Endothelial cell of umbilical vein (primary cell): Measurements from ENCODE around the gene IDH1. TPM values are rescaled to one million over a fixed set of nuclear protein-coding genes. Genes with fewer than 3 reads are reported as not detected.

ENCODE experiments used
- BruUV-seq: library from RNA; stranded (reverse); fragments of 400-500 nt; replicated peaks from 2 replicates; lab custom pipeline; 2021; lab: Mats Ljungman, UMichigan
- CTCF ChIA-PET: fragments of 300-600, 350-600 bp; sonication (Branson Sonifier 250); formaldehyde crosslinking; loops from one replicate; lab custom pipeline; 2021; ENCODE audit warnings: antibody characterized with exemption, inconsistent platforms; lab: Charles Lee
- POLR2A ChIA-PET: fragments of 300-600, 350-600 bp; sonication (Branson Sonifier 250); formaldehyde crosslinking; loops from one replicate; lab custom pipeline; 2021; ENCODE audit warnings: antibody characterized with exemption, inconsistent platforms; lab: Charles Lee
- DNase-seq: peaks from one replicate; pipeline ENCODE4 v3.0.0-alpha.2; 2011; ENCODE audit warnings: low read depth, low spot score
- FAIRE-seq: peaks from 2 replicates; lab custom pipeline; 2011; peaks lifted over from hg19 to GRCh38; lab: Jason Lieb, UNC
- H2AFZ ChIP-seq: 2 replicates; pipeline ENCODE4 v1.6.0; 2012; ENCODE audit warnings: low read depth, low read length, control low read depth, inconsistent platforms
- H3K27ac ChIP-seq: 2 replicates; pipeline ENCODE4 v1.5.1; 2011; ENCODE audit warnings: low read depth, mild to moderate bottlenecking, control low read depth, low read length, moderate library complexity; ENCODE audit not compliant: insufficient read depth
- H3K27me3 ChIP-seq, 2 experiments: 2 replicates each; pipeline versions ENCODE4 v1.6.0 to v1.6.1; 2011; ENCODE audit warnings: low read length in 2 of 2, mixed read lengths in 1 of 2; ENCODE audit not compliant: control insufficient read depth in 2 of 2, insufficient read depth in 2 of 2
- H3K36me3 ChIP-seq, 2 experiments: 2 replicates in 1 of 2; 3 replicates in 1 of 2; pipeline ENCODE4 v1.5.1; 2011; ENCODE audit warnings: low read length in 2 of 2, mild to moderate bottlenecking in 1 of 2, moderate library complexity in 1 of 2; ENCODE audit not compliant: control insufficient read depth in 2 of 2, insufficient read depth in 2 of 2; ENCODE audit errors: extremely low read depth in 1 of 2
- H3K4me1 ChIP-seq: 3 replicates; pipeline ENCODE4 v1.5.1; 2011; ENCODE audit warnings: mild to moderate bottlenecking, low read length; ENCODE audit not compliant: control insufficient read depth, insufficient read depth; ENCODE audit errors: extremely low read depth
- H3K4me2 ChIP-seq: 2 replicates; pipeline ENCODE4 v1.6.1; 2011; ENCODE audit warnings: low read length, control low read depth, mixed read lengths; ENCODE audit not compliant: insufficient read depth
- H3K4me3 ChIP-seq, 3 experiments: fragments of 200-600 bp in 1 of 3; sonication (generic), shearing (Covaris generic) in 1 of 3; replicated peaks in 1 of 3; 2 replicates each; pipeline ENCODE4 v1.5.1; 2011 to 2016; ENCODE audit warnings: control low read depth in 3 of 3, low read length in 3 of 3, mild to moderate bottlenecking in 2 of 3, inconsistent platforms in 1 of 3, low read depth in 1 of 3, moderate library complexity in 1 of 3; ENCODE audit not compliant: insufficient read depth in 1 of 3
- H3K79me2 ChIP-seq: 2 replicates; pipeline ENCODE4 v1.6.0; 2012; ENCODE audit warnings: low read length, inconsistent platforms; ENCODE audit not compliant: control insufficient read depth, insufficient read depth
- H3K9ac ChIP-seq: replicated peaks from 2 replicates; pipeline ENCODE3; 2011; ENCODE audit warnings: low read length, control low read depth; ENCODE audit not compliant: insufficient read depth; ENCODE audit errors: extremely low read depth
- H3K9me1 ChIP-seq: replicated peaks from 3 replicates; pipeline ENCODE4 v1.6.0; 2011; ENCODE audit warnings: mild to moderate bottlenecking, low read length; ENCODE audit not compliant: control insufficient read depth, insufficient read depth; ENCODE audit errors: extremely low read depth
- H3K9me3 ChIP-seq: replicated peaks from 2 replicates; pipeline ENCODE4 v1.5.1; 2012; ENCODE audit warnings: low read length, inconsistent platforms; ENCODE audit not compliant: control insufficient read depth, insufficient read depth
- H4K20me1 ChIP-seq: replicated peaks from 2 replicates; pipeline ENCODE3; 2011; ENCODE audit warnings: mild to moderate bottlenecking, low read length; ENCODE audit not compliant: control insufficient read depth, insufficient read depth; ENCODE audit errors: extremely low read depth
- EZH2 ChIP-seq: IDR thresholded peaks from 2 replicates; pipeline ENCODE4 v1.6.1; 2012; ENCODE audit warnings: borderline replicate concordance, low read depth, mild to moderate bottlenecking, moderate library complexity, low read length, inconsistent platforms; ENCODE audit not compliant: severe bottlenecking
- FOS ChIP-seq: IDR thresholded peaks from 2 replicates; pipeline ENCODE4 v1.6.1; 2011; ENCODE audit warnings: mild to moderate bottlenecking, low read length, moderate library complexity, borderline replicate concordance; ENCODE audit not compliant: insufficient read depth
- GATA2 ChIP-seq: IDR thresholded peaks from 2 replicates; pipeline ENCODE4 v1.7.0; 2011; ENCODE audit warnings: low read depth, mild to moderate bottlenecking, moderate library complexity, mixed read lengths, low read length; ENCODE audit not compliant: insufficient read length, insufficient read depth
- JUN ChIP-seq: IDR thresholded peaks from 2 replicates; pipeline ENCODE4 v1.6.1; 2011; ENCODE audit warnings: borderline replicate concordance, low read depth; ENCODE audit not compliant: insufficient read length, insufficient read depth
- MYC ChIP-seq: IDR thresholded peaks from one replicate; pipeline ENCODE4 v1.6.1; 2011; ENCODE audit warnings: mild to moderate bottlenecking, low read depth, low read length
- POLR2A ChIP-seq: IDR thresholded peaks from 2 replicates; pipeline ENCODE4 v1.6.1; 2012; ENCODE audit warnings: low read depth, mild to moderate bottlenecking, control low read depth, low read length
- POLR2AphosphoS5 ChIP-seq: IDR thresholded peaks from 2 replicates; pipeline ENCODE4 v1.6.1; 2012; ENCODE audit warnings: low read depth, mild to moderate bottlenecking, control low read depth, low read length, moderate library complexity; ENCODE audit not compliant: insufficient read depth
- dilution Hi-C: fragments of 300-500 bp; cut with MboI; formaldehyde crosslinking; loops from one replicate; pipeline ENCODE4 v1.15.0; 2019; ENCODE audit warnings: low sequenced_read_pairs; ENCODE audit not compliant: extremely low pct_ligation_motif_present
- intact Hi-C: fragments of 100-400 bp; cut with micrococcal nuclease; formaldehyde crosslinking; loops from one replicate; pipeline ENCODE4 v1.10.0; 2022
- polyA plus RNA-seq, 4 experiments: library from polyadenylated mRNA; depleted of rRNA in 3 of 4; stranded (reverse) in 3 of 4; unstranded in 1 of 4; fragments of >200 nt; gene quantifications; 2 replicates each; pipeline versions ENCODE4 v1.2.1 to v1.2.3, GENCODE V29; 2011 to 2012; ENCODE audit warnings: missing spikeins in 1 of 4
- total RNA-seq: library from RNA; stranded (reverse); gene quantifications from 2 replicates; pipeline ENCODE4 v1.2.3, GENCODE V29; 2021
- TF ChIP-seq, protein P1 (sequence below): IDR thresholded peaks from 2 replicates; pipeline ENCODE4 v1.6.1; 2011; ENCODE audit not compliant: insufficient read depth, insufficient read length
- TF ChIP-seq, protein P2 (sequence below), 2 donors: IDR thresholded peaks; 1 replicate in 1 of 2; 2 replicates in 1 of 2; pipeline ENCODE4 v1.5.1; 2011; ENCODE audit warnings: low read length in 2 of 2, mild to moderate bottlenecking in 2 of 2, moderate library complexity in 2 of 2, control low read depth in 1 of 2, inconsistent platforms in 1 of 2, low read depth in 1 of 2; ENCODE audit not compliant: insufficient read depth in 1 of 2; ENCODE audit errors: extremely low read depth in 1 of 2

Gene IDH1
- total and polyA plus RNA-seq, 2 donors (not counting 3 experiments of a cell fraction or from before 2014, with no cell fraction given): 63.1 to 107 TPM

DNA sequence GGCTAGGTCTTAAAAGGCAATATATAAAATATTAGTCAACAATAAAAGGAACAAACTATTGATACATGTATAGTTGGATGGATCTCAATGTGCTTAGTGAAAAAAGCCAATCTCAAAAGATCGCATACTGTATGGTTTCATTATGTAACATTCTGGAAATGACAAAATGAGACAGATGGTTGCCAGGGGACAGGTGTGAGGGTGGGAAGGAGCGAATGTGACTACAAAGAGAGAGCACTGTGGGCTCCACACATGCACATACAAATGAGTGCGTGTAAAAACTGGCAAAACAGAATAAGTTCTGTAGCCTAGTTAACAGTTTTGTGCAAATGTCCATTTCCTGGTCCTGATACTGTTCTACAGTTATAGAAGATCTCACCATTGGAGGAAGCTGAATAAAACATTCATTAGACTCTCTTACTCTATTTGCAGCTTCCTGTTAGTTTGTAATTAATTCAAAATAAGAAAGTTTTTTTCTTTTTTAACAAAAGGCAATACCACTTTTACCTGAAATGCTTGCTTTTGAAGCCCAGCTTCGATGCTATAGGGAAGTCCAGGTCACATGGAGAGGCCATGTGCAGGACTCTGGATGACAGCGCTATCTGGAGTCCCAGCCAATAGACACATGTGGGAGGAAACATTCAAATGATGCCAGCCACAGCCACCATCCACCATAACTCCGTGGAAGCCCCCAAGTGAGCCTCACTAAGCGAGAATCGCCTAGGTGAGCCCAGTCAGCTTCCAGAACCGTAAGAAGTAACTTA lies 44.0 kb downstream of the IDH1 start:
- dilution Hi-C loops: no loop called here
- no peaks in the 10 kb centered on the region for H3K36me3 ChIP-seq
- no peaks in the 10 kb centered on the region for H3K79me2 ChIP-seq
- H3K27ac ChIP-seq: no peak overlapping the region
- H3K9ac ChIP-seq: no peak overlapping the region
- H3K9me1 ChIP-seq: no peaks in the 10 kb centered on the region
- H4K20me1 ChIP-seq: no peaks in the 10 kb centered on the region
- intact Hi-C loops: no loop called here
- H2AFZ ChIP-seq: no peak overlapping the region
- no peaks in the 10 kb centered on the region for H3K4me1 ChIP-seq
- no peaks in the 10 kb centered on the region for H3K27me3 ChIP-seq
- BruUV-seq: no TSS peak
- DNase-seq (no peak), FAIRE-seq (no peak)
- no peak overlapping the region for H3K4me2 ChIP-seq
- no peak overlapping the region for H3K4me3 ChIP-seq
- TF ChIP-seq GATA2: no peak
- no peak for TF ChIP-seq FOS
- TF ChIP-seq POLR2AphosphoS5: no peak
- TF ChIP-seq EZH2: no peak
- ChIA-PET CTCF (no interaction called here), POLR2A (no interaction called here)
- H3K9me3 ChIP-seq: no peaks in the 10 kb centered on the region

DNA sequence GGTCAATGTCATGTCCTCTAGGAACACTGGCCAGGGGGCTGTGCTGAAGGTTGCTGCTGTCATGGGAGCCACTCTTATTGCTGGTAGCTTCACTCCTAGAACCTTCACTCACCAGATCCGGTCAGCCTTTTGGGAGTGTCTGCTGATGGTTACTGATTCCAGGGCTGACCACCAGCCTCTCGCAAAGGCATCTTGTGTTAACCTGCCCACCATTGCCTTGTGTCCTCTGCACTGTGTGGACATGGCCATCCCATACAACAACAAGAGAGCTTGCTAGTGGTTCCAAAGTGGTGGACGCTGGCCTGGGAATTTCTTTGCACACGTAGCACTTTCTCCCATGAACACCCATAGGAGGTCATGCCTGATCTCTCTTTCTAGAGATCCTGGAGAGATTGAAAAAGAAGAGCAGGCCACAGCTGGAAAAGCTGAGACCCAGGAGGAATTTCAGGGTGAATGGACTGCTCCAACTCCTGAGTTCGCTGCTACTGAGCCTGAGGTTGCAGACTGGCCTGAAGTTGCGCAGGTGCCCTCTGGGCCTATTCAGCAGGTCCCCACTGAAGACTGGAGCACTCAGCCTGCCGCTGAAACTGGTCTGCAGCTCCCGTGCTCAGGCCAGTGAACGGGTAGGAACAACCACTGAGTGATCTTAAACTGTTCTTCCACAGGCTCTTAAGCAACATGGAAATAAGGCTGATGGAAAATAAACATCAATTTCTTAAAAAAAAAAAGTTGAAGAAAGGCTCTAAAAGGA lies 46.4 kb downstream of the IDH1 start:
- CTCF ChIA-PET: no interaction called here
- no peak overlapping the region for H3K27ac ChIP-seq

More for the DNA sequence above, 46.4 kb downstream of the IDH1 start:
- no peak overlapping the region for H3K4me2 ChIP-seq
- dilution Hi-C loops: no loop called here
- no peaks in the 10 kb centered on the region for H3K79me2 ChIP-seq
- TF ChIP-seq EZH2: no peak
- no peak for TF ChIP-seq POLR2A
- TF ChIP-seq, protein P1, sequence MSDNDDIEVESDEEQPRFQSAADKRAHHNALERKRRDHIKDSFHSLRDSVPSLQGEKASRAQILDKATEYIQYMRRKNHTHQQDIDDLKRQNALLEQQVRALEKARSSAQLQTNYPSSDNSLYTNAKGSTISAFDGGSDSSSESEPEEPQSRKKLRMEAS: no peak
- TF ChIP-seq MYC: no peak
- no peak for TF ChIP-seq JUN
- TF ChIP-seq, protein P2, sequence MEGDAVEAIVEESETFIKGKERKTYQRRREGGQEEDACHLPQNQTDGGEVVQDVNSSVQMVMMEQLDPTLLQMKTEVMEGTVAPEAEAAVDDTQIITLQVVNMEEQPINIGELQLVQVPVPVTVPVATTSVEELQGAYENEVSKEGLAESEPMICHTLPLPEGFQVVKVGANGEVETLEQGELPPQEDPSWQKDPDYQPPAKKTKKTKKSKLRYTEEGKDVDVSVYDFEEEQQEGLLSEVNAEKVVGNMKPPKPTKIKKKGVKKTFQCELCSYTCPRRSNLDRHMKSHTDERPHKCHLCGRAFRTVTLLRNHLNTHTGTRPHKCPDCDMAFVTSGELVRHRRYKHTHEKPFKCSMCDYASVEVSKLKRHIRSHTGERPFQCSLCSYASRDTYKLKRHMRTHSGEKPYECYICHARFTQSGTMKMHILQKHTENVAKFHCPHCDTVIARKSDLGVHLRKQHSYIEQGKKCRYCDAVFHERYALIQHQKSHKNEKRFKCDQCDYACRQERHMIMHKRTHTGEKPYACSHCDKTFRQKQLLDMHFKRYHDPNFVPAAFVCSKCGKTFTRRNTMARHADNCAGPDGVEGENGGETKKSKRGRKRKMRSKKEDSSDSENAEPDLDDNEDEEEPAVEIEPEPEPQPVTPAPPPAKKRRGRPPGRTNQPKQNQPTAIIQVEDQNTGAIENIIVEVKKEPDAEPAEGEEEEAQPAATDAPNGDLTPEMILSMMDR (IDR thresholded peaks at IDR 0.05; ENCODE audit: extremely low read depth in 1 of 2, insufficient read depth in 1 of 2, low read depth in 1 of 2, low read length in 2 of 2): no peak
- TF ChIP-seq POLR2AphosphoS5: no peak
- no peak for TF ChIP-seq FOS
- TF ChIP-seq GATA2: no peak
- H3K4me3 ChIP-seq: no peak overlapping the region
- no peak overlapping the region for H3K9ac ChIP-seq
- no peaks in the 10 kb centered on the region for H3K9me3 ChIP-seq
- no peak for DNase-seq
- no peaks in the 10 kb centered on the region for H3K9me1 ChIP-seq
- no peaks in the 10 kb centered on the region for H3K4me1 ChIP-seq
- intact Hi-C loops: no loop called here
- no peaks in the 10 kb centered on the region for H3K27me3 ChIP-seq
- H3K36me3 ChIP-seq: no peaks in the 10 kb centered on the region
- no peaks in the 10 kb centered on the region for H4K20me1 ChIP-seq
- POLR2A ChIA-PET: no interaction called here
- no TSS peak for BruUV-seq
- no peak for FAIRE-seq
- H2AFZ ChIP-seq: no peak overlapping the region
